ENCODE results near the gene HOXC6.

- TF ChIP-seq SP1 (IDR thresholded peaks at IDR 0.05; ENCODE audit: low read depth, low read length) (no peak), USF2 (IDR thresholded peaks at IDR 0.05; ENCODE audit: low read length) (no peak), CTCF (IDR thresholded peaks at IDR 0.05; ENCODE audit: control extremely low read depth in 1 of 3, insufficient read depth in 1 of 3, low read depth in 1 of 3, low read length in 3 of 3) (no peak), YY1 (IDR thresholded peaks at IDR 0.05; ENCODE audit: low read depth, low read length) (no peak), POLR2A (IDR thresholded peaks at IDR 0.05; ENCODE audit: control extremely low read depth in 1 of 2, low read depth in 2 of 2, low read length in 2 of 2) (no peak), TCF12 (IDR thresholded peaks at IDR 0.05; ENCODE audit: low read depth, low read length) (no peak), RNF2 (IDR thresholded peaks at IDR 0.05; ENCODE audit: borderline replicate concordance, low read depth, low read length, missing control alignments, poor library complexity, severe bottlenecking) (no peak), POLR2AphosphoS5 (IDR thresholded peaks at IDR 0.05; ENCODE audit: low read depth, low read length) (no peak)
Measured at GRCh38 chr12:54066408-54066807, 38.2 kb downstream of the HOXC6 start.

All from H1 (cell line).